K562 (cell line): ENCODE data around the gene PFKP. TPM values are rescaled to one million over a fixed set of nuclear protein-coding genes. Genes with fewer than 3 reads are reported as not detected.

ENCODE experiments used
- BCL6 ChIP-seq: fragments of 250-450 bp; sonication (Bioruptor Pico); IDR thresholded peaks from 2 replicates; pipeline ENCODE4 v1.4.0; 2020
- CBFA2T3 ChIP-seq: fragments of 450-650 bp; IDR thresholded peaks from 2 replicates; pipeline ENCODE4 v1.6.1; 2017
- EZH2 ChIP-seq: IDR thresholded peaks from 2 replicates; pipeline ENCODE4 v1.6.1; 2012; ENCODE audit warnings: low read depth, mild to moderate bottlenecking, inconsistent platforms, low read length, borderline replicate concordance
- FOS ChIP-seq: IDR thresholded peaks from 3 replicates; pipeline ENCODE4 v1.6.1; 2011; ENCODE audit not compliant: insufficient read length; ENCODE audit errors: extremely low read depth
- GATA2 ChIP-seq: sonication (generic); formaldehyde crosslinking; IDR thresholded peaks from 2 replicates; pipeline ENCODE4 v1.4.0; 2020; ENCODE audit warnings: mild to moderate bottlenecking, missing genetic modification reagents
- HDGF ChIP-seq: fragments of 450-650 bp; IDR thresholded peaks from 2 replicates; pipeline ENCODE4 v1.6.1; 2016
- HNRNPL ChIP-seq: fragments of 200-400 bp; formaldehyde crosslinking; IDR thresholded peaks from 2 replicates; pipeline ENCODE4 v1.6.1; 2017; ENCODE audit warnings: low read depth, mild to moderate bottlenecking, low read length
- NCOR1 ChIP-seq: fragments of 450-650 bp; IDR thresholded peaks from 2 replicates; pipeline ENCODE4 v1.6.1; 2016; ENCODE audit warnings: mild to moderate bottlenecking, moderate library complexity
- PHF21A ChIP-seq: fragments of 450-650 bp; IDR thresholded peaks from 2 replicates; pipeline ENCODE4 v1.6.1; 2017; ENCODE audit warnings: low read depth, borderline replicate concordance
- RAD21 ChIP-seq, 2 experiments: fragments of 250-450 bp in 1 of 2; fragments of 450-650 bp in 1 of 2; sonication (Bioruptor Pico) in 1 of 2; formaldehyde crosslinking in 1 of 2; IDR thresholded peaks in 1 of 2; conservative IDR thresholded peaks in 1 of 2; 2 replicates each; pipeline versions ENCODE4 v1.4.0 to v1.8.0; 2020 to 2022; ENCODE audit warnings: mild to moderate bottlenecking in 2 of 2, moderate library complexity in 1 of 2
- RBFOX2 ChIP-seq: fragments of 200-400 bp; formaldehyde crosslinking; IDR thresholded peaks from 2 replicates; pipeline ENCODE4 v1.6.1; 2017; ENCODE audit warnings: low read depth, mild to moderate bottlenecking, low read length, moderate library complexity
- SAFB ChIP-seq: fragments of 200-400 bp; formaldehyde crosslinking; IDR thresholded peaks from 2 replicates; pipeline ENCODE4 v1.6.1; 2017; ENCODE audit warnings: low read depth, low read length, borderline replicate concordance
- SMAD2 ChIP-seq: fragments of 150-350 bp; IDR thresholded peaks from 2 replicates; pipeline ENCODE4 v1.6.1; 2014; ENCODE audit warnings: low read depth, mild to moderate bottlenecking, low read length
- ZNF124 ChIP-seq: sonication (generic); formaldehyde crosslinking; IDR thresholded peaks from 2 replicates; pipeline ENCODE4 v1.8.1; 2022; ENCODE audit warnings: missing genetic modification reagents
- ZNF146 ChIP-seq: IDR thresholded peaks from one replicate; pipeline ENCODE4 v1.6.1; 2018; ENCODE audit warnings: missing compliant biosample characterization; ENCODE audit not compliant: unreplicated experiment
- ZNF584 ChIP-seq: fragments of 200-800 bp; sonication (Bioruptor generic); IDR thresholded peaks from 2 replicates; pipeline ENCODE4 v1.6.1; 2016; ENCODE audit warnings: low read depth, mild to moderate bottlenecking, missing genetic modification characterization, missing compliant biosample characterization
- ZNF830 ChIP-seq: fragments of 250-450 bp; sonication (Bioruptor Pico); IDR thresholded peaks from 2 replicates; pipeline ENCODE4 v1.5.0; 2021; ENCODE audit warnings: mild to moderate bottlenecking
- polyA plus RNA-seq, 8 experiments: library from polyadenylated mRNA; depleted of rRNA in 4 of 8; stranded (reverse) in 5 of 8; unstranded in 3 of 8; fragments of >200 nt; fragmentation: Nextera tagmentation in 2 of 8; fragmentation: Illumina TruSeq in 1 of 8; extraction: Ambion mirVana in 2 of 8; extraction: Trizol in 1 of 8; gene quantifications; 2 replicates each; pipeline versions ENCODE4 v1.2.1 to v1.2.3, GENCODE V29; 2011 to 2014; ENCODE audit warnings: inconsistent platforms in 1 of 8, missing spikeins in 1 of 8
- total RNA-seq, 7 experiments: library from RNA; depleted of rRNA in 6 of 7; stranded (reverse); fragments of >200 nt in 6 of 7; fragmentation: Illumina TruSeq in 2 of 7; extraction: Trizol in 2 of 7; gene quantifications; 2 replicates each; pipeline versions ENCODE4 v1.2.1 to v1.2.3, GENCODE V29; 2011 to 2021; ENCODE audit warnings: low replicate concordance in 1 of 7
- TF ChIP-seq, protein P1 (sequence below): fragments of 200-800 bp; sonication (Bioruptor generic); IDR thresholded peaks from 2 replicates; pipeline ENCODE4 v1.6.1; 2017; ENCODE audit warnings: missing genetic modification characterization, missing compliant biosample characterization
- TF ChIP-seq, protein P2 (sequence below): sonication (generic); formaldehyde crosslinking; IDR thresholded peaks from 2 replicates; pipeline ENCODE4 v1.8.0; 2022; ENCODE audit warnings: mild to moderate bottlenecking, missing genetic modification reagents
- TF ChIP-seq, protein P3 (sequence below): sonication (generic); formaldehyde crosslinking; IDR thresholded peaks from 2 replicates; pipeline ENCODE4 v1.8.0; 2023; ENCODE audit warnings: missing genetic modification reagents, mild to moderate bottlenecking, borderline replicate concordance

Gene PFKP
- total and polyA plus RNA-seq, 9 of the 15 experiments (the other 6 are each of a cell fraction or from before 2014, with no cell fraction given), result 23.5 to 116 (median 62.1) TPM

DNA sequence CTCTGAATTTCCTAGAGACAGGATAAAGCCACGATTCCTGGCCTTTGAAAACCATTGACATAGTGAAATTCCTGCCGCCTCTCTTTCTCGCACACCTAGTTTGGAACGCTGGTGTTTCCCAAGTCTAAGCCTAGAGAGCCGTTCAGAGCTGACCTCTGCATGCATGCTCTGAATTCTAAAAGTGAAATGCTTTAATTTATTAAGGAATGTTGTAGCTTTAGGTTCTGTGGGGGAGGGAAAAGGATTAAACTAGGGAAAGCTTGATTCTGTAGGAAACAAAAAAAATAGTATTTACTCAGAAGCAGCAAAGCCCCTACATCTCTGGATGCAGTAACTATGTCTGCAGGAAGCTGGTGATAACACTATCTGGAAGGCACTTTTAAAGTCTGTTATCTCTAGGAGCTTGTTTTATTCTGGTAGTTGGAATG lies 27.3 kb downstream of the PFKP start (continued):
- TF ChIP-seq ZNF124, result no peak
- TF ChIP-seq HNRNPL, result no peak
- TF ChIP-seq SAFB, result no peak
- no peak for TF ChIP-seq ZNF584 (CRISPR knock-in tag)
- no peak for TF ChIP-seq PHF21A
- TF ChIP-seq, protein P1, sequence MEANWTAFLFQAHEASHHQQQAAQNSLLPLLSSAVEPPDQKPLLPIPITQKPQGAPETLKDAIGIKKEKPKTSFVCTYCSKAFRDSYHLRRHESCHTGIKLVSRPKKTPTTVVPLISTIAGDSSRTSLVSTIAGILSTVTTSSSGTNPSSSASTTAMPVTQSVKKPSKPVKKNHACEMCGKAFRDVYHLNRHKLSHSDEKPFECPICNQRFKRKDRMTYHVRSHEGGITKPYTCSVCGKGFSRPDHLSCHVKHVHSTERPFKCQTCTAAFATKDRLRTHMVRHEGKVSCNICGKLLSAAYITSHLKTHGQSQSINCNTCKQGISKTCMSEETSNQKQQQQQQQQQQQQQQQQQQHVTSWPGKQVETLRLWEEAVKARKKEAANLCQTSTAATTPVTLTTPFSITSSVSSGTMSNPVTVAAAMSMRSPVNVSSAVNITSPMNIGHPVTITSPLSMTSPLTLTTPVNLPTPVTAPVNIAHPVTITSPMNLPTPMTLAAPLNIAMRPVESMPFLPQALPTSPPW (CRISPR knock-in tag), result no peak
- no peak for TF ChIP-seq EZH2
- no peak for TF ChIP-seq ZNF146 (CRISPR knock-in tag)
- no peak for TF ChIP-seq FOS
- TF ChIP-seq SMAD2, result no peak
- TF ChIP-seq ZNF830 (CRISPR knock-in tag), result no peak
- TF ChIP-seq, protein P2, sequence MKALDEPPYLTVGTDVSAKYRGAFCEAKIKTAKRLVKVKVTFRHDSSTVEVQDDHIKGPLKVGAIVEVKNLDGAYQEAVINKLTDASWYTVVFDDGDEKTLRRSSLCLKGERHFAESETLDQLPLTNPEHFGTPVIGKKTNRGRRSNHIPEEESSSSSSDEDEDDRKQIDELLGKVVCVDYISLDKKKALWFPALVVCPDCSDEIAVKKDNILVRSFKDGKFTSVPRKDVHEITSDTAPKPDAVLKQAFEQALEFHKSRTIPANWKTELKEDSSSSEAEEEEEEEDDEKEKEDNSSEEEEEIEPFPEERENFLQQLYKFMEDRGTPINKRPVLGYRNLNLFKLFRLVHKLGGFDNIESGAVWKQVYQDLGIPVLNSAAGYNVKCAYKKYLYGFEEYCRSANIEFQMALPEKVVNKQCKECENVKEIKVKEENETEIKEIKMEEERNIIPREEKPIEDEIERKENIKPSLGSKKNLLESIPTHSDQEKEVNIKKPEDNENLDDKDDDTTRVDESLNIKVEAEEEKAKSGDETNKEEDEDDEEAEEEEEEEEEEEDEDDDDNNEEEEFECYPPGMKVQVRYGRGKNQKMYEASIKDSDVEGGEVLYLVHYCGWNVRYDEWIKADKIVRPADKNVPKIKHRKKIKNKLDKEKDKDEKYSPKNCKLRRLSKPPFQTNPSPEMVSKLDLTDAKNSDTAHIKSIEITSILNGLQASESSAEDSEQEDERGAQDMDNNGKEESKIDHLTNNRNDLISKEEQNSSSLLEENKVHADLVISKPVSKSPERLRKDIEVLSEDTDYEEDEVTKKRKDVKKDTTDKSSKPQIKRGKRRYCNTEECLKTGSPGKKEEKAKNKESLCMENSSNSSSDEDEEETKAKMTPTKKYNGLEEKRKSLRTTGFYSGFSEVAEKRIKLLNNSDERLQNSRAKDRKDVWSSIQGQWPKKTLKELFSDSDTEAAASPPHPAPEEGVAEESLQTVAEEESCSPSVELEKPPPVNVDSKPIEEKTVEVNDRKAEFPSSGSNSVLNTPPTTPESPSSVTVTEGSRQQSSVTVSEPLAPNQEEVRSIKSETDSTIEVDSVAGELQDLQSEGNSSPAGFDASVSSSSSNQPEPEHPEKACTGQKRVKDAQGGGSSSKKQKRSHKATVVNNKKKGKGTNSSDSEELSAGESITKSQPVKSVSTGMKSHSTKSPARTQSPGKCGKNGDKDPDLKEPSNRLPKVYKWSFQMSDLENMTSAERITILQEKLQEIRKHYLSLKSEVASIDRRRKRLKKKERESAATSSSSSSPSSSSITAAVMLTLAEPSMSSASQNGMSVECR (CRISPR knock-in tag), result no peak
- no peak for TF ChIP-seq RAD21 (CRISPR knock-in tag; conservative IDR thresholded peaks at IDR 0.05 in 1 of 2, IDR thresholded peaks at IDR 0.05 in 1 of 2)
- no peak for TF ChIP-seq GATA2 (CRISPR knock-in tag)
- peak; percentile 59 for TF ChIP-seq NCOR1
- TF ChIP-seq BCL6 (CRISPR knock-in tag), result no peak
- no peak for TF ChIP-seq RBFOX2
- TF ChIP-seq, protein P3, sequence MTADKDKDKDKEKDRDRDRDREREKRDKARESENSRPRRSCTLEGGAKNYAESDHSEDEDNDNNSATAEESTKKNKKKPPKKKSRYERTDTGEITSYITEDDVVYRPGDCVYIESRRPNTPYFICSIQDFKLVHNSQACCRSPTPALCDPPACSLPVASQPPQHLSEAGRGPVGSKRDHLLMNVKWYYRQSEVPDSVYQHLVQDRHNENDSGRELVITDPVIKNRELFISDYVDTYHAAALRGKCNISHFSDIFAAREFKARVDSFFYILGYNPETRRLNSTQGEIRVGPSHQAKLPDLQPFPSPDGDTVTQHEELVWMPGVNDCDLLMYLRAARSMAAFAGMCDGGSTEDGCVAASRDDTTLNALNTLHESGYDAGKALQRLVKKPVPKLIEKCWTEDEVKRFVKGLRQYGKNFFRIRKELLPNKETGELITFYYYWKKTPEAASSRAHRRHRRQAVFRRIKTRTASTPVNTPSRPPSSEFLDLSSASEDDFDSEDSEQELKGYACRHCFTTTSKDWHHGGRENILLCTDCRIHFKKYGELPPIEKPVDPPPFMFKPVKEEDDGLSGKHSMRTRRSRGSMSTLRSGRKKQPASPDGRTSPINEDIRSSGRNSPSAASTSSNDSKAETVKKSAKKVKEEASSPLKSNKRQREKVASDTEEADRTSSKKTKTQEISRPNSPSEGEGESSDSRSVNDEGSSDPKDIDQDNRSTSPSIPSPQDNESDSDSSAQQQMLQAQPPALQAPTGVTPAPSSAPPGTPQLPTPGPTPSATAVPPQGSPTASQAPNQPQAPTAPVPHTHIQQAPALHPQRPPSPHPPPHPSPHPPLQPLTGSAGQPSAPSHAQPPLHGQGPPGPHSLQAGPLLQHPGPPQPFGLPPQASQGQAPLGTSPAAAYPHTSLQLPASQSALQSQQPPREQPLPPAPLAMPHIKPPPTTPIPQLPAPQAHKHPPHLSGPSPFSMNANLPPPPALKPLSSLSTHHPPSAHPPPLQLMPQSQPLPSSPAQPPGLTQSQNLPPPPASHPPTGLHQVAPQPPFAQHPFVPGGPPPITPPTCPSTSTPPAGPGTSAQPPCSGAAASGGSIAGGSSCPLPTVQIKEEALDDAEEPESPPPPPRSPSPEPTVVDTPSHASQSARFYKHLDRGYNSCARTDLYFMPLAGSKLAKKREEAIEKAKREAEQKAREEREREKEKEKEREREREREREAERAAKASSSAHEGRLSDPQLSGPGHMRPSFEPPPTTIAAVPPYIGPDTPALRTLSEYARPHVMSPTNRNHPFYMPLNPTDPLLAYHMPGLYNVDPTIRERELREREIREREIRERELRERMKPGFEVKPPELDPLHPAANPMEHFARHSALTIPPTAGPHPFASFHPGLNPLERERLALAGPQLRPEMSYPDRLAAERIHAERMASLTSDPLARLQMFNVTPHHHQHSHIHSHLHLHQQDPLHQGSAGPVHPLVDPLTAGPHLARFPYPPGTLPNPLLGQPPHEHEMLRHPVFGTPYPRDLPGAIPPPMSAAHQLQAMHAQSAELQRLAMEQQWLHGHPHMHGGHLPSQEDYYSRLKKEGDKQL, result no peak
- TF ChIP-seq CBFA2T3, result peak; percentile 82
- no peak for TF ChIP-seq HDGF
